Measurements from ENCODE around the gene CCDC177. TPM values are rescaled to one million over a fixed set of nuclear protein-coding genes. Genes with fewer than 3 reads are reported as not detected.
A peak's percentile ranks its signal among the peaks of the same experiment; 100 is the strongest.

The CCDC177 gene
- total and polyA plus RNA-seq, 4 donors, result 2.0 to 4.8 (median 3.4) TPM

DNA sequence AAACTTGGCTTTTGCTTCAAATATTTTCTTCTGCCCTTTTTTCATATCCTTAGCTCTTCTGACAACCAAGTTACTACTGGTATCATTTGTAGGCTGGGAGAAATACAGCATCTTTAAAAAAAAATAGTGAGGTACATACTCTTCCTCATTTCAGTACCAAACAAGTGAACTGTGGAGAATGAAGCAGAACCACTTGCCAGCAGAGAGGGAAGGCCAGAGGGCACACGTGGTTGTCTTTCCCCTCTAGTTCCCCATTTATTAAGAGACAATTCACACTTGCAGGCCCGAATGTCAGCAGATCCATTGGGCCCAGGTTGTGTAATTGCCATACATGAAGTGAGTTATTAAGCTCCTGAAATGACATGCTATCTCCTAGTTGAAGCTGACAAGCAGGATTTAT, 39.9 kb upstream of the CCDC177 start:
- WGBS (ENCODE audit: insufficient coverage), result 20% methylated on average over 1 of the region's 2 CpGs
- Histone ChIP-seq H3K27me3 (ENCODE audit: control insufficient read depth, insufficient read depth, low read length) (no peaks in the 10 kb centered on the region), H3K4me3 (ENCODE audit: low read depth, low read length) (no peak overlapping the region), H3K27ac (ENCODE audit: low read depth, low read length) (peak overlapping the region; percentile 75), H3K4me1 (ENCODE audit: control insufficient read depth, insufficient read depth, low read length) (peaks cover 27% of the 10 kb centered on the region), H3K9me3 (ENCODE audit: control insufficient read depth, insufficient read depth, low read length) (no peaks in the 10 kb centered on the region), H3K36me3 (ENCODE audit: control insufficient read depth, insufficient read depth, low read length) (no peaks in the 10 kb centered on the region)
- DNase-seq (ENCODE audit: low read depth in 4 of 6, low spot score in 6 of 6), result no peak

DNA sequence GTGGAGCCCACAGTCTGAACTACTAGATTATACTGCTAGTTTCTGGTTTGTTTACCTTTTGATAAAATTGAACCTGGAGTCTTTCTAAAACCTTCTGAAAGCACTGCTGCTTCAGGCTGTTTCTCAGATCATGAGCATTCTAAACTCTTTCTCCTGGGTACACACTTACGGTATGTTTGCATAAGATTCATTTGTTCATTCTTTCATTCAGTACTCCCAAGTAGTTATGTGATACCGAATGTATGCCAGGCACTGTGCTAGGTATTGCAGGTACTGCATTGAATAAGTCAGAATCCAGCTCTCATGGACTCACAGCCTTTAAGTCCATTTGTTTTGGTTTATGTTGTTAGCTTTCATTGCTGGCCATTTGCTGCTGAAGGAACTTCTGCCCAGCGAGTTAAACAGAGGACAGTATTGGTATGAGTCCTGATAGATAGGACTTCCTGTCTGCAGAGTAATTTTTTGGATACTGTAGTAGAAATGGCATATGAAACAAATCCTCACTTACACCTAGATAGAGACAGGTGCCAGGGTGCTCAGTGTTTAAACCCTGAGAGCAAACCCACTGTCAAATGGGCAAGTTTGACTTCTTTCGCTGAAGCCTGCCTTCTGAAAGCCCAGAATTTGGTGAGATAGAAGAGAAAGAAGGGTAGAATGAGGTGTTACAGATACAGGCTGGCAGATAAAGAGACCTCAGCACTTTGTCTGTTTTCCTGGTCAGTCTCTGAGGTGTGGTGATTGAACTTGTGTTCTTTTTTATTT, 38.8 kb upstream of the CCDC177 start:
- Histone ChIP-seq H3K4me3 (ENCODE audit: low read depth, low read length) (peak overlapping the region; percentile 61), H3K27me3 (ENCODE audit: control insufficient read depth, insufficient read depth, low read length) (no peaks in the 10 kb centered on the region), H3K9me3 (ENCODE audit: control insufficient read depth, insufficient read depth, low read length) (no peaks in the 10 kb centered on the region), H3K27ac (ENCODE audit: low read depth, low read length) (peak overlapping the region; percentile 91), H3K4me1 (ENCODE audit: control insufficient read depth, insufficient read depth, low read length) (peaks cover 27% of the 10 kb centered on the region), H3K36me3 (ENCODE audit: control insufficient read depth, insufficient read depth, low read length) (no peaks in the 10 kb centered on the region)
- DNase-seq (ENCODE audit: low read depth in 4 of 6, low spot score in 6 of 6), result no peak
- 89% methylated on average over 3 of the region's 4 CpGs for WGBS (ENCODE audit: insufficient coverage)

DNA sequence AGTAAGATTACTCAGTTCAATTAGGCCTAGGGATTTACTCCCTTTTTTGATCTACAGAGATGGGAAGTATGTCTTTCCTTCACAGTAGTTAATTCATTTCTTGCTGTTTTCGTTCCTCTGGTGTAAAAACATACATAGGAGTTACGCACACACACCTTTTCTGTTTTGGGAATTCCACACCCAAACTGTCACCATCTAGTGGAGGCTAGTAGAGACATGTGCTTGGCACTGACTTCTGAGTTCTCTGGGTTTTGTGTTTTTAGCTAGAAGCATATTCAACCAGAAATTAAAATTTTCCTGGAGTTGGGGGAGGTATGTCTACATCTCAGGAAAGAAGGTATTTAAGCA, 38.1 kb upstream of the CCDC177 start:
- WGBS (ENCODE audit: insufficient coverage), result no CpG with 5 or more reads among the region's 2 CpGs
- Histone ChIP-seq H3K9me3 (ENCODE audit: control insufficient read depth, insufficient read depth, low read length) (no peaks in the 10 kb centered on the region), H3K36me3 (ENCODE audit: control insufficient read depth, insufficient read depth, low read length) (no peaks in the 10 kb centered on the region), H3K27ac (ENCODE audit: low read depth, low read length) (peak overlapping the region; percentile 91), H3K4me3 (ENCODE audit: low read depth, low read length) (peak overlapping the region; percentile 61), H3K27me3 (ENCODE audit: control insufficient read depth, insufficient read depth, low read length) (no peaks in the 10 kb centered on the region), H3K4me1 (ENCODE audit: control insufficient read depth, insufficient read depth, low read length) (peaks cover 27% of the 10 kb centered on the region)
- DNase-seq (ENCODE audit: low read depth in 4 of 6, low spot score in 6 of 6), result peak in 2 of 6 donors; percentile 43 to 64

DNA sequence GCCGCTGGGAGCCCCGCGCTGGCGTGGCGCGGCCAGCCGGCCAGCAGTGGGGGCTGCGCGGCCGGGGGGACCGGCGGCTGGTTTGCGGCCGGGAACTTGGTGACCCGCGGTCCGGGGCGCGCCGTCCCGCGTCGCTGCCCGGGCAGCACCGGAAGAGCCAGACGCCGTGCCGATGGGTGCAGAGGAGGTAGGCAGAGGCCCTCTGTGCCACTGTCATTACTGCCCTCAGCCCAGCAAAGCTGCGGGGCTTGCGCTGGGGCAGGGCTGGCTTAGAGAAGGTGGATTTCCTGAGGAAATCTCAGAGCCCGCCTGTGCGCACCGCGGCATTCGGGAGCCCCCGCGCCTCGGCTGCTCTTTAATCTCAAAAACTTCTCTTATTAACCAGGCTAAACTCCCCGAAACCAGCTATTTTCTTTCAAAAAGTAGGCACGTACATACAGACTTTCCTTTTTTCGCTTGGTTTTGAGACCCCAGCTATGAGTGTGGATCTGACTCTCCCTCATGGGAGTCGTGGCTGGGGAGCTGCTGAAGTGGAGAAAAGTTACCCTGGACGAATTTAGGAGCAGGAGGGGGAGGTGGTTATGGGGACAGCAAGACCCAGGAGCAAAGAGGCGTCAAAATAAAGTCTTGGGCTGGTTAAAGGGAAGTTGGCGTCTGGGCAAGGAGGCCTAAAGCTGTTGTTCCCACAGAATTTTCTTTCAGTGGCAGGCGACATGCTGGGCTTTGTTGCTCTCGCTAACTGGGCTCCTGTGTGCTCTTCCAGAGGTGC, 37.5 kb upstream of the CCDC177 start:
- H3K27ac ChIP-seq (ENCODE audit: low read depth, low read length), result peak overlapping the region; percentile 91
- DNase-seq (ENCODE audit: low read depth in 4 of 6, low spot score in 6 of 6), result peak in 3 of 6 donors; percentile 25 to 61 (median 56)
- no peaks in the 10 kb centered on the region for H3K27me3 ChIP-seq (ENCODE audit: control insufficient read depth, insufficient read depth, low read length)
- no peaks in the 10 kb centered on the region for H3K36me3 ChIP-seq (ENCODE audit: control insufficient read depth, insufficient read depth, low read length)
- WGBS (ENCODE audit: insufficient coverage), result under 1% methylated on average over 46 of the region's 47 CpGs
- peaks cover 27% of the 10 kb centered on the region for H3K4me1 ChIP-seq (ENCODE audit: control insufficient read depth, insufficient read depth, low read length)
- H3K9me3 ChIP-seq (ENCODE audit: control insufficient read depth, insufficient read depth, low read length), result no peaks in the 10 kb centered on the region
- H3K4me3 ChIP-seq (ENCODE audit: low read depth, low read length), result peak overlapping the region; percentile 61

GRCh38 chr14:69611172-69612013, 36.7 kb upstream of the CCDC177 start, which contains the start of gene SUSD6:
TSS of gene SUSD6 (plus strand) at chr14:69611596. CDS start at chr14:69658593, 46,997 bp downstream.
- H3K36me3 ChIP-seq (ENCODE audit: control insufficient read depth, insufficient read depth, low read length), result no peaks in the 10 kb centered on the region
- H3K9me3 ChIP-seq (ENCODE audit: control insufficient read depth, insufficient read depth, low read length), result no peaks in the 10 kb centered on the region
- WGBS (ENCODE audit: insufficient coverage), result under 1% methylated on average over 72 of the region's 105 CpGs
- H3K27ac ChIP-seq (ENCODE audit: low read depth, low read length), result peak within 1 kb of the TSS; percentile 91
- no peaks in the 10 kb centered on the region for H3K27me3 ChIP-seq (ENCODE audit: control insufficient read depth, insufficient read depth, low read length)
- peaks cover 27% of the 10 kb centered on the region for H3K4me1 ChIP-seq (ENCODE audit: control insufficient read depth, insufficient read depth, low read length)
- peak within 1 kb of the TSS; percentile 61 for H3K4me3 ChIP-seq (ENCODE audit: low read depth, low read length)
- peak; percentile 71 to 97 (median 86) for DNase-seq (ENCODE audit: low read depth in 4 of 6, low spot score in 6 of 6)

DNA sequence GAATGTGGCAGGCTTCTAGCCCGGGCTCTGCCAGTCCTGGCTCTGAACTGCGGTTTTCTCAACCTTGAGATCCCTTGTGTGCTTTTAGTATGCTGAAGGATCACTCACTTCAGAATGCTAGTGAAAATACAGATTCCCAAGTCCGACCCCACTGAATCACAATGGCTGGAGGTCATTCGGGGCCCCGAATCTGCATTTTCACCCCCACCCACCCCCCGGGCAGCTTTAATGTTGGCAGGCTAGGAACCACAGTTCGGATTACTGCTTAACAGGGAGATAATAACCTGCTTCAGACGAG, 36.2 kb upstream of the CCDC177 start:
- peak overlapping the region; percentile 83 for H3K27ac ChIP-seq (ENCODE audit: low read depth, low read length)
- H3K27me3 ChIP-seq (ENCODE audit: control insufficient read depth, insufficient read depth, low read length), result no peaks in the 10 kb centered on the region
- no peaks in the 10 kb centered on the region for H3K36me3 ChIP-seq (ENCODE audit: control insufficient read depth, insufficient read depth, low read length)
- 2% methylated on average over 6 of the region's 8 CpGs for WGBS (ENCODE audit: insufficient coverage)
- DNase-seq (ENCODE audit: low read depth in 4 of 6, low spot score in 6 of 6), result peak in 1 of 6 donors; percentile 81
- H3K4me1 ChIP-seq (ENCODE audit: control insufficient read depth, insufficient read depth, low read length), result peaks cover 27% of the 10 kb centered on the region
- H3K4me3 ChIP-seq (ENCODE audit: low read depth, low read length), result peak overlapping the region; percentile 58
- H3K9me3 ChIP-seq (ENCODE audit: control insufficient read depth, insufficient read depth, low read length), result no peaks in the 10 kb centered on the region

DNA sequence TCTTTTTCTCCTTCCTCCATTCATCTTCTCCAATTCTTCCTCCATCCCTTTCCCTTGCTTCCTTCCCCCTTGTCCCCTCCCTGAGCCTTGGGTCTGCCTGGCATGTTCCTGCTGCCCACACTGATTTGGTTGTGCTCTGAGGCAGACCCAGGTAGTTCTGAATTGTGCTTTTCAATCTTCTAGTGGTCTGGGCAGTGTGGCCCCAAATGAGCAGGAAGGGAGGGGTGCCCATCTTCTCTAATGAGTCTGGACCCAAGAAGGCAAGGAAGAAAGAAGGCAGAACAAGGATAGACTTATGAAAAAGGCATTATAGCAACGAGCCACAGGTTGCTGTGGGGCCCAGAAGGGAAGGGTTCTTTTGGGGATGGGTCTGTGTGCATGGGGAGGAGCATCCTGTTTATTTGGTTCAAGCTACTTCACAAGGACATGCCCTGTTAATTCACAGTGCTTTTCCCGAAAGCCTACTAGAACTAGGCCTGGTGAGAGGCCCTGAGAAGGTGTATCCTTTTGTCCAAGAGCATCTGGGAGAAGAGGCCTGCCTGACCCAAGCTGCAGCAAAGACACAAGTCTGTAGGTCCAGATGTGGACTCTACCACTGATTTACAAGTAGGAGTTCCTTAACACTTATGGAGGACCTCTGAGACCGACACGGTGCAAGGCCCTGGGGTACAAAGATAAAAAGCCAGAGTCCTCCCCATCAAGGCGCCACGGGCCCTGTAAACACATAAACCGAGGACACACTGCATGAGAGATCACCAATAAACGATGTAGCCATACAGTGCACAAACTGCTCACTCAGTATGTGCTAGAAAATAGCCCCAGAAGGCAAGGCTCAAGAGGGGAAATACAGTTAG, 35.6 kb upstream of the CCDC177 start:
- 49% methylated on average over 6 of the region's 8 CpGs for WGBS (ENCODE audit: insufficient coverage)
- H3K27ac ChIP-seq (ENCODE audit: low read depth, low read length), result peak overlapping the region; percentile 83
- peak overlapping the region; percentile 58 for H3K4me3 ChIP-seq (ENCODE audit: low read depth, low read length)
- no peak for DNase-seq (ENCODE audit: low read depth in 4 of 6, low spot score in 6 of 6)
- no peaks in the 10 kb centered on the region for H3K27me3 ChIP-seq (ENCODE audit: control insufficient read depth, insufficient read depth, low read length)
- H3K9me3 ChIP-seq (ENCODE audit: control insufficient read depth, insufficient read depth, low read length), result no peaks in the 10 kb centered on the region
- no peaks in the 10 kb centered on the region for H3K36me3 ChIP-seq (ENCODE audit: control insufficient read depth, insufficient read depth, low read length)
- H3K4me1 ChIP-seq (ENCODE audit: control insufficient read depth, insufficient read depth, low read length), result peaks cover 23% of the 10 kb centered on the region

DNA sequence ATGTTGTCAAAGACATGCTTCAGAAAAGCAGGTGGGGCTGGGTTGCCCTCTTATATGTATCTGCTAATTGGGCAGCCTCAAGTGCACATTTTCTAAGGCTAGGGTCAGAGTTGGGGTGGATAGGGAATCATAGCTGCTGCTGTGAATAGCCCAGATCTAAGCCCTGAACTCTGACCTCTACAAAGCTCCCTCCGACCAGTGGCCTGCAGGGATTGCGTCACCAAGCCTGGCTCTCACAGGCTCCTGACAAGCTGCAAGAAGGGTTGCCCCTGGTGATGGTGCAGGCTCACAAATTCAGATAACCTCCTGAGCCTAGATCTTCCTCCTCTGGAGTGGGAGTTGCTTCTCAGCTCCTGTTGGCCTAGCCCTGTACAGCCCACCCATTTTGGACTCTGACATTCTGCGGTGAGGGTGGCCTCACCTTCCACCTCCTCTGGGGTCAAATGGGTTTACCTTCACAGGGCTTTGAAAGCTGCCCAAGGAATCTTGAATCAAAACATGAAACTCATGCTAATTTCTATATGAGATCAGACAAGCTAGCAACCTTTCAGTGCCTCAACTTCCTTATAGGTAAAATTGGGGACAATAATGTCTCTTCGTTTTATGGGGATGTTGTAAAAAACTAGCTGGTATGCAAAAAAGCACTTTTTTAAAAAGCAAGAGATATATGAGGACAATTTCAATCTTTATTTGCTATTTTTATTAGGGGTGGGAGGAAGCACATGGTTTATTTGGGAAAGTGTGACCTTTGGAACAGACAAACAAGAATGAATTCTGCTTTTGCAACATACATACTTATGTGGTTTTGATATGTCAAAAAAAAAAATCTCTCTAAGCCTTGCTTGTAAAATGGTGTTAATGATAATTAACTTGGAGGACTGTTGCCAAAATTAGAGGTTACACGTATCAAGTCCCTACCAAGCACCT, 31.9 kb upstream of the CCDC177 start:
- no peak overlapping the region for H3K4me3 ChIP-seq (ENCODE audit: low read depth, low read length)
- H3K36me3 ChIP-seq (ENCODE audit: control insufficient read depth, insufficient read depth, low read length), result no peaks in the 10 kb centered on the region
- H3K4me1 ChIP-seq (ENCODE audit: control insufficient read depth, insufficient read depth, low read length), result peaks cover 12% of the 10 kb centered on the region
- 97% methylated on average over 3 of the region's 5 CpGs for WGBS (ENCODE audit: insufficient coverage)
- H3K27me3 ChIP-seq (ENCODE audit: control insufficient read depth, insufficient read depth, low read length), result no peaks in the 10 kb centered on the region
- no peak for DNase-seq (ENCODE audit: low read depth in 4 of 6, low spot score in 6 of 6)
- H3K27ac ChIP-seq (ENCODE audit: low read depth, low read length), result no peak overlapping the region
- no peaks in the 10 kb centered on the region for H3K9me3 ChIP-seq (ENCODE audit: control insufficient read depth, insufficient read depth, low read length)
